Measurements from ENCODE around the gene GABRG3.

Gene GABRG3

GRCh38 chr15:27134481-27134880, 163.5 kb downstream of the GABRG3 start:
- Histone ChIP-seq H3K27ac (no peak overlapping the region), H3K4me1 (ENCODE audit: control insufficient read depth in 1 of 2, insufficient read depth in 1 of 2, low read depth in 1 of 2, low read length in 1 of 2) (no peaks in the 10 kb centered on the region), H3K27me3 (no peaks in the 10 kb centered on the region), H3K9me3 (no peaks in the 10 kb centered on the region), H3K4me3 (ENCODE audit: low read depth in 1 of 2, low read length in 1 of 2) (no peak overlapping the region), H3K36me3 (no peaks in the 10 kb centered on the region)
- TF ChIP-seq, protein P1, sequence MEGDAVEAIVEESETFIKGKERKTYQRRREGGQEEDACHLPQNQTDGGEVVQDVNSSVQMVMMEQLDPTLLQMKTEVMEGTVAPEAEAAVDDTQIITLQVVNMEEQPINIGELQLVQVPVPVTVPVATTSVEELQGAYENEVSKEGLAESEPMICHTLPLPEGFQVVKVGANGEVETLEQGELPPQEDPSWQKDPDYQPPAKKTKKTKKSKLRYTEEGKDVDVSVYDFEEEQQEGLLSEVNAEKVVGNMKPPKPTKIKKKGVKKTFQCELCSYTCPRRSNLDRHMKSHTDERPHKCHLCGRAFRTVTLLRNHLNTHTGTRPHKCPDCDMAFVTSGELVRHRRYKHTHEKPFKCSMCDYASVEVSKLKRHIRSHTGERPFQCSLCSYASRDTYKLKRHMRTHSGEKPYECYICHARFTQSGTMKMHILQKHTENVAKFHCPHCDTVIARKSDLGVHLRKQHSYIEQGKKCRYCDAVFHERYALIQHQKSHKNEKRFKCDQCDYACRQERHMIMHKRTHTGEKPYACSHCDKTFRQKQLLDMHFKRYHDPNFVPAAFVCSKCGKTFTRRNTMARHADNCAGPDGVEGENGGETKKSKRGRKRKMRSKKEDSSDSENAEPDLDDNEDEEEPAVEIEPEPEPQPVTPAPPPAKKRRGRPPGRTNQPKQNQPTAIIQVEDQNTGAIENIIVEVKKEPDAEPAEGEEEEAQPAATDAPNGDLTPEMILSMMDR (IDR thresholded peaks at IDR 0.05) = no peak

DNA sequence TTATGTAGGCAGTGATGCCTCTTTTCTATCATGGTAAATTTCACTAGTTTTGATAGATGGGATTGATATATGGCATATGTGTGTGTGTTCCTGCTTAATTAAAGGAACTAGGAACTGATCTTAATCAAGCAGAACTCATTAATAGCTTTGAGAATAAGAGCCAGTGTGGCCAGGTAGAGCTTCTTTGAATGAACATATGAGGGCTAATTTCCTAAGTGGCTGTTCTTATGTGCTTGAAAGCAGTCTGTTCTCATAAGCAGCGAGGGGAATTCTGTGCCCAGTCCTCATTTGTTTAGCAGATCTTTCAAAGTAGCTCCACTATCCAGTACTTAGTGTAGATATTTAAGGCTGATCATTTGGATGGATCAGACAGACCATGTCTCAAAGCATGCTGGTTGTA, 164.2 kb downstream of the GABRG3 start:
- Histone ChIP-seq H3K4me1 (ENCODE audit: control insufficient read depth in 1 of 2, insufficient read depth in 1 of 2, low read depth in 1 of 2, low read length in 1 of 2) (no peaks in the 10 kb centered on the region), H3K27ac (no peak overlapping the region), H3K27me3 (no peaks in the 10 kb centered on the region), H3K9me3 (no peaks in the 10 kb centered on the region), H3K4me3 (ENCODE audit: low read depth in 1 of 2, low read length in 1 of 2) (no peak overlapping the region), H3K36me3 (no peaks in the 10 kb centered on the region)
- TF ChIP-seq, protein P1 (IDR thresholded peaks at IDR 0.05) = no peak

GRCh38 chr15:27137127-27137526, 166.1 kb downstream of the GABRG3 start:
- Histone ChIP-seq H3K27me3 (no peaks in the 10 kb centered on the region), H3K9me3 (no peaks in the 10 kb centered on the region), H3K4me3 (ENCODE audit: low read depth in 1 of 2, low read length in 1 of 2) (no peak overlapping the region), H3K36me3 (no peaks in the 10 kb centered on the region), H3K27ac (no peak overlapping the region), H3K4me1 (ENCODE audit: control insufficient read depth in 1 of 2, insufficient read depth in 1 of 2, low read depth in 1 of 2, low read length in 1 of 2) (no peaks in the 10 kb centered on the region)
- TF ChIP-seq, protein P1 (IDR thresholded peaks at IDR 0.05) = no peak

DNA sequence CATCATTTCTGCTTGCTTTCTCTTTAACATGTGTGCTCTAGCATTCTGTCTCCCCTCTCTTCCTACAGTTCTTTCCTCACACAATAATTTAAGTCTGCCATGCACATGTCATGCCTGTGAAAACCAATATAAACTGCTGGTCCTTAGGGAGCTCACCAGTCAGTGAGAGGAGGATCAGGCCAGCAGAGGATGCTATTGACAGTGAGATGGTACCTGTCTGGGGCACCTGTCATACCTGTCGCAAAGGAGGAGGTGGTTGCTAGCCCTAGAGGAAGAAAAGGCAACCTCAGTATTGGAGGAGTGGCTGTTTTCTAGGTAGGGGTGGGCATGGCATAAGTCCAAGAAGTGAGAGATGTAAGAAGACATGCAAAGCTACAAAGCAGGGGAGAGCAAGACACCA, 194.6 kb downstream of the GABRG3 start:
- TF ChIP-seq, protein P1 (IDR thresholded peaks at IDR 0.05) = no peak
- H3K27me3 ChIP-seq = no peaks in the 10 kb centered on the region
- no peaks in the 10 kb centered on the region for H3K9me3 ChIP-seq
- no peaks in the 10 kb centered on the region for H3K36me3 ChIP-seq
- no peak overlapping the region for H3K4me3 ChIP-seq (ENCODE audit: low read depth in 1 of 2, low read length in 1 of 2)
- H3K27ac ChIP-seq = no peak overlapping the region
- H3K4me1 ChIP-seq (ENCODE audit: control insufficient read depth in 1 of 2, insufficient read depth in 1 of 2, low read depth in 1 of 2, low read length in 1 of 2) = no peaks in the 10 kb centered on the region

GRCh38 chr15:27166917-27167316, 195.9 kb downstream of the GABRG3 start:
- no peak overlapping the region for H3K4me3 ChIP-seq (ENCODE audit: low read depth in 1 of 2, low read length in 1 of 2)
- TF ChIP-seq, protein P1 (IDR thresholded peaks at IDR 0.05) = no peak
- no peaks in the 10 kb centered on the region for H3K9me3 ChIP-seq

DNA sequence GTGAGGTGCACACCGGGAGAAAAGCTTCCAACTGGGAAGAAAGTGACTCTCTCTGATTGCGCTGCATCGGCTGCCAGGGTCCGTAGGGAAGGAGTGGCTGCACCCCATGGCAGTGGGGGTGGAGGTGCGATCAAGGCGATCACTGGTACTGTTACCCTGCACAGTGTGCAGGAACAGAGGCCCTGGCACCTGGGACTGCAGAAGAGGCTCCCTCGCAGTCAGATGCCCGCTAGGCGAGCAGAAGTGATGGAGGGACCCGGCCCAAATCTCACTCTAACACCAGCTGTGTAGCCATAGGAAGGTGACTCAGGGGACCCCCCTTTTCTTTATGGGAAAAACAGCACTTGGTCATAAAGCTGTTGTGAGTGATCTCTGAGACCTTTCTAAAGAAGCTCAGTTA, 196.8 kb downstream of the GABRG3 start:
- Histone ChIP-seq H3K36me3 (no peaks in the 10 kb centered on the region), H3K9me3 (no peaks in the 10 kb centered on the region), H3K4me3 (ENCODE audit: low read depth in 1 of 2, low read length in 1 of 2) (no peak overlapping the region), H3K27me3 (no peaks in the 10 kb centered on the region), H3K4me1 (ENCODE audit: control insufficient read depth in 1 of 2, insufficient read depth in 1 of 2, low read depth in 1 of 2, low read length in 1 of 2) (no peaks in the 10 kb centered on the region), H3K27ac (no peak overlapping the region)
- TF ChIP-seq, protein P1 (IDR thresholded peaks at IDR 0.05) = no peak

More at GRCh38 chr15:27166917-27167316, 195.9 kb downstream of the GABRG3 start:
- Histone ChIP-seq H3K36me3 (no peaks in the 10 kb centered on the region), H3K27me3 (no peaks in the 10 kb centered on the region), H3K4me1 (ENCODE audit: control insufficient read depth in 1 of 2, insufficient read depth in 1 of 2, low read depth in 1 of 2, low read length in 1 of 2) (no peaks in the 10 kb centered on the region), H3K27ac (no peak overlapping the region)
